Prostate gland (tissue), 2 donors: ENCODE data around the gene SLC24A4.

Experiments
- CTCF ChIP-seq, 4 experiments: fragments of 200-600 bp in 2 of 4; fragments of 450-650 bp in 2 of 4; sonication (generic) in 2 of 4; IDR thresholded peaks; 1 replicate in 3 of 4; 2 replicates in 1 of 4; pipeline ENCODE4 v1.5.1; 2016 to 2019; ENCODE audit warnings: antibody characterized with exemption in 4 of 4, mild to moderate bottlenecking in 2 of 4, moderate library complexity in 2 of 4
- POLR2AphosphoS5 ChIP-seq: sonication (generic); formaldehyde crosslinking; IDR thresholded peaks from one replicate; pipeline ENCODE4 v1.6.1; 2017; ENCODE audit warnings: antibody characterized with exemption

DNA sequence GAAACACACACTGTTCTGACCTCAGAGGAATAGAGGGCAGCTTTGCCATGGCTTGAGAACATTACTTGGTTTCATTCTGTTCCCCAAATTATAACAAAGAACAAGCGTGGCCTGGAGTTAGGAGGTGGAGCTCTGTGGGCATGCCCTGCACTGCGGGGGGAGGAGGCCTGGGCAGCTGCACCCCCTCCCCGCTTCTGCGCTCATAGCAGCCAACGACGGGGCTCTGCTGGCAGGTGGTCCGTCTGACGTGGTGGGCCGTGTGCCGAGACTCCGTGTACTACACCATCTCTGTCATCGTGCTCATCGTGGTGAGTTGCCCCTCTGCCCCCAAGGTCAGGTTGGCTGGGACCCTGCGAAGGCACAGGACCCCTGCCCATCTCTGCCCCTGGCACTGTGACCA, 120.2 kb downstream of the SLC24A4 start:
- TF ChIP-seq CTCF (IDR thresholded peaks at IDR 0.05): no peak
- no peak for TF ChIP-seq POLR2AphosphoS5
